ENCODE data around the gene DUSP11.
"Not testable (repeated sequence)": the region's sequence is repeated elsewhere in the genome, so short reads cannot be mapped to it uniquely, and the experiment has no call there.

DUSP11 gene

GRCh38 chr2:73812635-73813034 lies 32.7 kb upstream of the DUSP11 start:
- TF ChIP-seq, protein P1, sequence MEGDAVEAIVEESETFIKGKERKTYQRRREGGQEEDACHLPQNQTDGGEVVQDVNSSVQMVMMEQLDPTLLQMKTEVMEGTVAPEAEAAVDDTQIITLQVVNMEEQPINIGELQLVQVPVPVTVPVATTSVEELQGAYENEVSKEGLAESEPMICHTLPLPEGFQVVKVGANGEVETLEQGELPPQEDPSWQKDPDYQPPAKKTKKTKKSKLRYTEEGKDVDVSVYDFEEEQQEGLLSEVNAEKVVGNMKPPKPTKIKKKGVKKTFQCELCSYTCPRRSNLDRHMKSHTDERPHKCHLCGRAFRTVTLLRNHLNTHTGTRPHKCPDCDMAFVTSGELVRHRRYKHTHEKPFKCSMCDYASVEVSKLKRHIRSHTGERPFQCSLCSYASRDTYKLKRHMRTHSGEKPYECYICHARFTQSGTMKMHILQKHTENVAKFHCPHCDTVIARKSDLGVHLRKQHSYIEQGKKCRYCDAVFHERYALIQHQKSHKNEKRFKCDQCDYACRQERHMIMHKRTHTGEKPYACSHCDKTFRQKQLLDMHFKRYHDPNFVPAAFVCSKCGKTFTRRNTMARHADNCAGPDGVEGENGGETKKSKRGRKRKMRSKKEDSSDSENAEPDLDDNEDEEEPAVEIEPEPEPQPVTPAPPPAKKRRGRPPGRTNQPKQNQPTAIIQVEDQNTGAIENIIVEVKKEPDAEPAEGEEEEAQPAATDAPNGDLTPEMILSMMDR (IDR thresholded peaks at IDR 0.05; ENCODE audit: low read depth, low read length), result no peak
- no peak for DNase-seq (ENCODE audit: low read depth in 2 of 2)
- no peak overlapping the region for H3K4me3 ChIP-seq (replicated peaks in 1 of 2; ENCODE audit: low read depth in 2 of 2, low read length in 2 of 2)

GRCh38 chr2:73811878-73812277 lies 32.0 kb upstream of the DUSP11 start:
- DNase-seq (ENCODE audit: low read depth in 2 of 2), result no peak
- no peak overlapping the region for H3K4me3 ChIP-seq (replicated peaks in 1 of 2; ENCODE audit: low read depth in 2 of 2, low read length in 2 of 2)
- TF ChIP-seq, protein P1 (IDR thresholded peaks at IDR 0.05; ENCODE audit: low read depth, low read length), result no peak

GRCh38 chr2:73783883-73784282 lies 4.0 kb upstream of the DUSP11 start, which contains the start of gene C2orf78:
TSS of gene C2orf78 (plus strand) at chr2:73784183. CDS start at chr2:73784310, 127 bp downstream.
- H3K4me3 ChIP-seq (replicated peaks in 1 of 2; ENCODE audit: low read depth in 2 of 2, low read length in 2 of 2); DNase-seq (ENCODE audit: low read depth in 2 of 2): not testable (repeated sequence)

DNA sequence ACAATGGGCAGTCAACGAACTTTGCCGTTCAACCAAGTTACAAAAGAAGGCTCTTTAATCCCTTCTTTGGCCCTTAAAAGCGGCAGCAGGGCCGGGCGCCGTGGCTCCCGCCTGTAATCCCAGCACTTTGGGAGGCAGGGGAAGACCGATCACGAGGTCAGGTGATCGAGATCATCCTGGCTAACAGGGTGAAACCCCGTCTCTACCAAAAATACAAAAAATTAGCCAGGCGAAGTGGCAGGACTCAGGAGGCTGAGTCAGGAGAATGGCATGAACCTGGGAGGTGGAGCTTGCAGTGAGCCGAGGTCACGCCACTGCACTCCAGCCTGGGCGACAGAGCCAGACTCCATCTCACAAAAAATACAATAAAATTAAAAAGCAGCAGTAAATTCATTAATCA lies 3.5 kb upstream of the DUSP11 start:
- DNase-seq (ENCODE audit: low read depth in 2 of 2), result peak in 1 of 2 donors; percentile 41
- not testable (repeated sequence) for H3K4me3 ChIP-seq (replicated peaks in 1 of 2; ENCODE audit: low read depth in 2 of 2, low read length in 2 of 2)

- TF ChIP-seq, protein P1 (IDR thresholded peaks at IDR 0.05; ENCODE audit: low read depth, low read length), result no peak
- peak overlapping the region; percentile 95 to 98 for H3K4me3 ChIP-seq (replicated peaks in 1 of 2; ENCODE audit: low read depth in 2 of 2, low read length in 2 of 2)
- no peak for DNase-seq (ENCODE audit: low read depth in 2 of 2)
These were observed 307 bp upstream of the DUSP11 start for GRCh38 chr2:73780237-73780582.

GRCh38 chr2:73778867-73779466 lies 936 bp downstream of the DUSP11 start:
- H3K4me3 ChIP-seq (replicated peaks in 1 of 2; ENCODE audit: low read depth in 2 of 2, low read length in 2 of 2), result peak overlapping the region; percentile 95 to 98
- peak in 1 of 2 donors; percentile 12 for DNase-seq (ENCODE audit: low read depth in 2 of 2)

- H3K4me3 ChIP-seq (replicated peaks in 1 of 2; ENCODE audit: low read depth in 2 of 2, low read length in 2 of 2), result no peak overlapping the region
- peak in 1 of 2 donors; percentile 53 for DNase-seq (ENCODE audit: low read depth in 2 of 2)
- TF ChIP-seq, protein P1 (IDR thresholded peaks at IDR 0.05; ENCODE audit: low read depth, low read length), result no peak
These were observed 2.9 kb downstream of the DUSP11 start for GRCh38 chr2:73776869-73777519.

- no peak overlapping the region for H3K4me3 ChIP-seq (replicated peaks in 1 of 2; ENCODE audit: low read depth in 2 of 2, low read length in 2 of 2)
- TF ChIP-seq, protein P1 (IDR thresholded peaks at IDR 0.05; ENCODE audit: low read depth, low read length), result no peak
- peak in 1 of 2 donors; percentile 40 for DNase-seq (ENCODE audit: low read depth in 2 of 2)
These were observed 3.5 kb downstream of the DUSP11 start for GRCh38 chr2:73776381-73776780.
